HUES48 (cell line): ENCODE measurements around the gene MTUS2.

Experiments used
- H3K27ac ChIP-seq: one replicate; pipeline ENCODE4 v1.7.0; 2013; ENCODE audit warnings: low read depth, low read length, inconsistent platforms
- H3K27me3 ChIP-seq: 2 replicates; pipeline ENCODE4 v1.6.1; 2013; ENCODE audit warnings: mild to moderate bottlenecking, low read length; ENCODE audit not compliant: control insufficient read depth, insufficient read depth
- H3K36me3 ChIP-seq: 2 replicates; pipeline ENCODE4 v1.6.1; 2013; ENCODE audit warnings: low read length; ENCODE audit not compliant: control insufficient read depth, insufficient read depth
- H3K4me1 ChIP-seq: 2 replicates; pipeline ENCODE4 v1.6.1; 2013; ENCODE audit warnings: mild to moderate bottlenecking, low read length; ENCODE audit not compliant: control insufficient read depth, insufficient read depth
- H3K4me3 ChIP-seq: 2 replicates; pipeline ENCODE4 v1.5.1; 2013; ENCODE audit warnings: mild to moderate bottlenecking, low read depth, low read length
- H3K9ac ChIP-seq: 2 replicates; pipeline ENCODE4 v1.6.1; 2013; ENCODE audit warnings: mild to moderate bottlenecking, low read depth, low read length, moderate library complexity
- H3K9me3 ChIP-seq: 2 replicates; pipeline ENCODE4 v1.6.1; 2013; ENCODE audit warnings: low read length; ENCODE audit not compliant: control insufficient read depth, insufficient read depth

MTUS2 gene

DNA sequence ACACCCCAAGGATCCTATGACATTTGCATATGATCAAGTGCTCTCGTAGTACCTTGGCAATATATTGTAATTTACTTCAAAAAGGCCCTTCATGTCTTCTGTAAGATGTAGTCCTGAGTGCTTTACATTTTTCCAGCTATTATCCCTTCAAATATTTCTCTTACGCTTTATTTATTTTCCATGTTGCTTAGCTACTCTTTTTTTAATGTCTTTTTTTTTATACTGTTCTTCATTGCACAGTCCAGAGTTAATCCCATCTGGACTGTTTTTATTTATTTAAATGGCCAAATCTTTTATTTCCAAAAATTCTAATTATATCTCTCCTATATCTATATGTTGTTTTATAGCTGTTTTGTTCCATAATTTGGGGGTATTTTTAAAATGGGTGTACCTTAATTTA lies 404.1 kb downstream of the MTUS2 start:
- H3K9me3 ChIP-seq, result peaks cover 36% of the 10 kb centered on the region
- no peaks in the 10 kb centered on the region for H3K4me1 ChIP-seq
- no peak overlapping the region for H3K4me3 ChIP-seq
- H3K27ac ChIP-seq, result no peak overlapping the region
- no peaks in the 10 kb centered on the region for H3K27me3 ChIP-seq
- no peak overlapping the region for H3K9ac ChIP-seq
- H3K36me3 ChIP-seq, result no peaks in the 10 kb centered on the region

DNA sequence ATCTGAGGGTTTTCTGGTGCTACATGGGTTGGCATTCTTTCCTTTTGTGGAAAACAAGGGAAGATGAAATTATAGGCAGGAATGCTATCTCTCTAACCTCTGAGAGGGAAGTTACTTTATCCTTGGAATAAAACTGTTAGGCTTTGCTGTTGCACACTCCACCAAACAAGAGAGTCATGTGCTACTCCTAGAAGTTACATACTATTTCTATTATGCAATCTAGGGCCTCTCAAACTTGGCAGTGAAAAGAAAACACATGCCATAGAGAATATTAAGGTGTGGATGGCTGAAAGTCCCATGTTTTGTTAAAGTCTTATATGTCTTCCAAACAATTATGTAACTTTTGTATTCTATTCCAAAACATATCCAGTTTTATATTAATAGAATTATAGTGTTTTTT lies 407.4 kb downstream of the MTUS2 start:
- Histone ChIP-seq H3K36me3 (no peaks in the 10 kb centered on the region), H3K27ac (no peak overlapping the region), H3K9ac (no peak overlapping the region), H3K4me1 (no peaks in the 10 kb centered on the region), H3K27me3 (no peaks in the 10 kb centered on the region), H3K4me3 (no peak overlapping the region), H3K9me3 (peaks cover 22% of the 10 kb centered on the region)

DNA sequence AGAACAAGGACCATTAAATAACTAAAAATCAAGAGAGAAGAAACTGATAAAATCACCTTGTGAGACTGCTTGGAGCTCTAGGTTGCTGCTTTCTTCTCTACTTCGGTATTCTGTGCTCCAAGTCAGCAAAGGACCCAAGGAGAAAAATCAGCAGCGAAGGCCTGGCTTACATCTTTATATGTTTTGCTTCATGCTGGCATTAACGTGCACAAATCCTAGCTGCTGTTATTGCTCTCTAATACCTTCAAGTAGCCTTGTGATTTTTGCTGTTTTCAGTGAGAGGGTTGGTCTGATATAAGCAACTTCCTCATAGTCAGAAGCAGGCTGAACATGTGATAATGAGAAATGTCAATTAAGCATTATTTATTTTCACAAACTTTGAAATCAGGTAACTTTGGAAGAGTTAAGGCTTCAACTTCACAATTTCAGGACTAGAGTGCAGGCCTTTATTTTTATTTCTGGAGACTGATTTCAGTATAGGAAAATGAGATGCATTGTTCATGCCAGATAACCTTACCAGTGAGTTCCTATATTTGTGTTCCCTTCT lies 410.2 kb downstream of the MTUS2 start:
- Histone ChIP-seq H3K4me1 (no peaks in the 10 kb centered on the region), H3K27ac (no peak overlapping the region), H3K36me3 (no peaks in the 10 kb centered on the region), H3K27me3 (no peaks in the 10 kb centered on the region), H3K9ac (no peak overlapping the region), H3K4me3 (no peak overlapping the region), H3K9me3 (no peaks in the 10 kb centered on the region; the same call in 1 of the 2 replicates)

DNA sequence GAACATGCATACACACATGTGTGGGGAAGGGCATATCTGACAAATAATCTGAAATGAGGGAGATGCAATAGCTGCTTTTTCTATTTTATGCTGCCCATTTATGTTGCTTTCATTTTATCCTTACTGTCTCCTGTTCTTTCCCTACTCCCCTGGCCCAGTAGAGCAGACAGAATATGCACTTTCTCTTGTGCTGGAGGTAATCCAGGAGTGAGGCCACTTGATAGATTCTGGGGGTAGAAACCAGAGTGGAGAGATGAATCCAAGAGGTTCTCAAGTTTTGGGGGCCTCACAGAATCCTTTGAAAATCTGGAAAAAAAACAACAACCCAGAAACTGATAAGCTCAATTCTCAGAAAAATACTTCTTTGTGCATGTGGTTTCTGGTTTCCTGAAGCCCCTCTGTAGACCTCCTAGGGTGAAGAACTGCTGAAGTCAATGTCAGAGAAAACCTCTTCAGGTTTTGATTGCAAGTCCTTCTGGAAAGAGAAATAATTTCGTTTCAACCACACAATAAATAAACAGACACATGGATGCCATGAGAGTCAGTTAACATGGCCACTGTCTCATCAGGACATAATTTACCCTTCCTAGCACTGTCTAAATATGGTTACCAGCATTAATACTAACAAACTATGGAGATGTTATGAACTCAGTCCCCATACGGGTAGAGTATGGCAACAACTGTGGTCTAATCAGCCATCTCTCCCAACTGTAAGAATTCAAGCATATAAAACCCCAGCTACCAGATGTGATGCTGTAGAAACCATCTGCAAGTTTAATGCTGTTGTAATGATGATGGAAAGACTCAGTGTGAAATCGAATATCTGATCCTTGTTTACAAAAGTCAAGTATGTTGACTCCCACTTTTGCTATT lies 419.8 kb downstream of the MTUS2 start:
- Histone ChIP-seq H3K4me1 (no peaks in the 10 kb centered on the region), H3K36me3 (no peaks in the 10 kb centered on the region), H3K27ac (no peak overlapping the region), H3K9ac (no peak overlapping the region), H3K27me3 (no peaks in the 10 kb centered on the region), H3K9me3 (no peaks in the 10 kb centered on the region), H3K4me3 (no peak overlapping the region)

DNA sequence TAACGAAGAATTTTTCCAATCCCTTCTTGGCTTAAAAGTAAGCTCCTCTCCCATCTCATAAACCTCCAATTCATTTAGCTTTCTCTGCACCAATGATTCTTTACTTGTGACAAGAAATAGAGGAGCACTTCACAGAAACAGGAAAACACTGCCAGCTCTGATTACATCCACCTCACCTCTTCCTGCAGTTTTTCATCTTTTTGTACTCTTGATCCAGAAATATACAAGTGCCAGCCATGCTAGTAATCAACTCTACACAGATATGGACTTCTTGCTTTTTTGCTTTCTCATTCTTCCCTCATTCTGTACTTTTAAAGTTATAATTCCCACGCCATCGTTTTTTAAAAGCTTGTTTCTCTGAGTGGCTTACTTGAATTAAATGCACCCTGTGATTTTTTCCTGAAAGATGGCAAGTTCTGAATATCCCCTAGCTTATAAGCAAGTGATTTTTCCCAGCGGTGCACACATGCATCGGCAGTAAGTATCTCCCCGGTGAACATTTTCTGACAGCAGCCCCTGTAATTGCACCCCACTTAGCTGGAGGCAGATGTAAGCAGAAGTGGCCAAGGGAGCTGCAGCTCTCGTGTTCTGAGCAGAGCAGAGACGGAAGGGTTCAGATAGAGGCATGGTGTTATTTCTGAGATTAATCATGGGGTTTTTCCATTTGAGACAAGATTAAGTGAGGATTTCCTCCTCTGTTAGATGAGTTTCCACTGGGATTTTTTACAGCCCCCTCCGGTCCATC lies 434.7 kb downstream of the MTUS2 start:
- no peak overlapping the region for H3K4me3 ChIP-seq
- H3K9ac ChIP-seq, result no peak overlapping the region
- H3K27ac ChIP-seq, result no peak overlapping the region
- no peaks in the 10 kb centered on the region for H3K36me3 ChIP-seq
- H3K4me1 ChIP-seq, result no peaks in the 10 kb centered on the region
- no peaks in the 10 kb centered on the region for H3K9me3 ChIP-seq
- H3K27me3 ChIP-seq, result no peaks in the 10 kb centered on the region

DNA sequence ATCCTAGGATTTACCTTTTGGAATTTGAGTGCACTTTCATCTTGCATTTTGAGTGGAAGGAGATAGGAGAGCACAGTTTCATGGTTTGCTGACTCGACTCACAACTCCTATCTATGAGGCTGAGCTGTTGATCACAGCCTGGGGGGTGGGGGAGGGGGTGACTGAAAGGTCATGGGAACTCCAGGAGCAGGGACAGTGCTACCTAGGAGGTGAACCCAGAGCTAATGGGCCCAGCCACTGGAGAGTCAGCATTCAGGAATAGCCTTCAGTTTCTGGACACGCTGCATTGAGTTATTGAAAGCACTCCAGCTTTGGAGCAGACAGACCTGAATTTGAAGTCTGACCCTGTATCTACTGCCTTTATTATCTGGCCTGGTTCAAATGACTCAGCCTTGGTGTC lies 435.4 kb downstream of the MTUS2 start:
- H3K27ac ChIP-seq, result no peak overlapping the region
- H3K9me3 ChIP-seq, result no peaks in the 10 kb centered on the region
- H3K9ac ChIP-seq, result no peak overlapping the region
- H3K4me1 ChIP-seq, result no peaks in the 10 kb centered on the region
- H3K36me3 ChIP-seq, result no peaks in the 10 kb centered on the region
- H3K4me3 ChIP-seq, result no peak overlapping the region
- no peaks in the 10 kb centered on the region for H3K27me3 ChIP-seq

DNA sequence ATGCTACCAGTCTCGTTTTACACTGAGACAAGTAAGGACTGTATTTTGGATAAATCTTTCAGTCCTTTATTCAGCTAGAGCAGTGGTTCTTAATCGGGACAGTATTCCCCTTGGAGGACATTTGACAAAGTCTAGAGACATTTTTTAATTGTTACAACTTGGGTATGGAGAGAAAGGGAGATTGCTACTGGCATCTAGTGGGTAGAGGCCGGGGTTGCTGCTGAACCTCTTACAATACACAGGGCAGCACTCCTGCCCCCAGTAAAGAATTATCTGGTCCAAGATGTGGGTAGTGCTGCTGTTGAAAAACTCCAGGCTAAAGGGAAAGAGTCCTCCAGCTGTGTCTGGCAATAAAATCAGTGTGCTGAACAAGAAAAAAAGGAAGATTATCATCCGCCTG lies 440.5 kb downstream of the MTUS2 start:
- Histone ChIP-seq H3K4me3 (no peak overlapping the region), H3K27ac (no peak overlapping the region), H3K4me1 (no peaks in the 10 kb centered on the region), H3K9ac (no peak overlapping the region), H3K9me3 (no peaks in the 10 kb centered on the region), H3K27me3 (no peaks in the 10 kb centered on the region), H3K36me3 (no peaks in the 10 kb centered on the region)

DNA sequence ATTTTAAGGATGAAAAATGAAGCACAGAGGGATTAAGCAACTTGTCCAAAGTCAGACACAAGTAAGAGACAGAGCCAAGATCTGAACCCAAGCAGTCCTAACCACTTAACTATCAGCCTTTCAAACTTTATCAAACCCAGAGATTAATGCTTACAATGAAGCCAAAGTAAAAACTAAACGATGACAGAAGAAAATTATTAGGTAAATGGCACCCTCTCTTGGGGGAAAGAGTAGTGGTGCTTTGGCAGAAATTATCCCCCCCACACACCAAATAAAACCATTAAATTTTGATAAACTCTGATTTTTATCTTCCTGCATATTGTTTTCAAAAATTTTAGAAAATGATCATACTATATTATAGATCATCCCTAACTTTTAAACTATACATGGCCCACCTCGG lies 446.1 kb downstream of the MTUS2 start:
- H3K36me3 ChIP-seq, result no peaks in the 10 kb centered on the region

DNA sequence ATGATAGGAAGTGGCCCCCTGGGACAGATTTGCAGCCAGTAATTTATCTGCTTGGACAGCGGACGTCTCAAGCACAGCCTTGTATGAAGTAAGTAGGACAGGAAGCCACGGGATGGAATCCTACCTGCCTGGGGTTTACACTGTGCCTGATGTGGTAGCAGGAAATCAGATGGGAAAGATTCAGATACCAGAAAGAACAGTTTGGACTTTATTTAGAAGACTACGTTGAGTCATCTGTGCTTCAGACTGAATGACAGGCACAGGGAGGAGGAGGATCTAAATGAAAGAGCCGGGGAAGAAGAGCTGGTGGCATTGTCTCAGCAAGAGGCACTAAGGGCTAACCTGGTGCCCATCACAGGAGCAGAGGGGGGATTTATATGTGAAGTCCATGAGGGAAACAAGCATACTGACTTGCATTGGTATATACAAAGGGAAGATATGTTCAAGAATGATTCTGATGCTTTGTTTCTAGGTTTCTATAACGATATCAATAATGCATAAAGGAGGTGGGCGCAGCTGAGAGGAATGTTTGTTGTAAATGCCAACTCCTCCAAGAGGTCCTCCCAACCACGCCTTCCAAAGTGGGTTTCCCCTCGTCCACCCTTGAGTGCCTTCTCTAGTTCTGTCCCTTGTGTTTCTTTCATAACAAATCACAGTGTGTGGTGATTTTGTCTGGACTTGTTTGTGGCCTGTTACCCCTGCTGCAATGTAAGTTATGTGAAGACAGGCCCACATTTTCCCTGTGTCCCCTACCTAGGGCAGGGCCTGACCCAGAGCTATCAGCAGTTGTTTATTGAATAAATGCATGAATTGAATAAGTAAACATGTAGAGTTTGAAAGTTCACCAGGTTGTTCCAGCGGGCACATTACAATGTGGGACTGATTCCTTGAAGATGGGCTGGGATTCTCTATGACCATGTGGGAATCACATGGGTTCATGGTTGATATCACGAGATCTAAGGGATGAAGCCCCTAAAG lies 446.9 kb downstream of the MTUS2 start:
- H3K27me3 ChIP-seq, result no peaks in the 10 kb centered on the region

More for the DNA sequence above, 446.1 kb downstream of the MTUS2 start:
- H3K4me1 ChIP-seq, result no peaks in the 10 kb centered on the region
- no peak overlapping the region for H3K9ac ChIP-seq
- no peaks in the 10 kb centered on the region for H3K27me3 ChIP-seq
- H3K27ac ChIP-seq, result no peak overlapping the region
- H3K4me3 ChIP-seq, result no peak overlapping the region
- no peaks in the 10 kb centered on the region for H3K9me3 ChIP-seq

DNA sequence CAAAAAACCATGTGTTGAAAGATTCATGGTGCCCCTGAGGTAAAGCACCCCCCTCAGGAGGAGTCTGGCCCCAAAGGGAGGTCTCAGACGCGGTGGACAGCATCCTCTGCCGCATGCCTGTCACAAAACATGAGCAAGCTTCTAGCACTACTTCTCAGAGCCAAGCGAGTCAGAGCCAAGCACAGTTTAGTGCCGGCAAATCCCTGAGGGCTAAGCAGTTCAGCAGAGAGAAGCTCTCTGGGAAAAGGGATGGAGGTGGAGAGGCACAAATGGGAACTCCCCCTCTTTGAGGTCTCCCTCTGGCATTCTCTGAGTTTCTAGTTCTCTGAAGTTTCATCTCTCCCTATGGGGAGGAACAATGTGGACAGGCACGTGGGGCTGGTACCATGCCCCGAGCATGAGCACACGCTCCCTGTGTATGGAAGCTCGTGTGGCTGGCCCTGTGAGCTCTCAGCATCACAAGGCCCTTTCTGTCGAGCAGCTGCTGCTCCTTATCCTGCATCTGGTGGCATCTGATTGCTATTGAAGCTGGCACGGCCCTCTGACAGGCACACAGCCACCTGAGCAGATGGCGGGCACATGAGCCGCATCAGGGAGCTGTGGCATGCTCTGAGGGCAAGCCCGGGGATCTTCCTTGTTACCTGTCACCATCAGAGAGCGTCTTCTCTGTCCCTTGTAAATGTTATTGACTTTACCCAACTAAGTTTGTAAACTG lies 450.3 kb downstream of the MTUS2 start:
- Histone ChIP-seq H3K27me3 (no peaks in the 10 kb centered on the region), H3K4me1 (no peaks in the 10 kb centered on the region)

More for the DNA sequence above, 446.9 kb downstream of the MTUS2 start:
- H3K4me3 ChIP-seq, result no peak overlapping the region
- H3K4me1 ChIP-seq, result no peaks in the 10 kb centered on the region
- no peaks in the 10 kb centered on the region for H3K9me3 ChIP-seq
- no peak overlapping the region for H3K9ac ChIP-seq
- no peak overlapping the region for H3K27ac ChIP-seq
- H3K36me3 ChIP-seq, result no peaks in the 10 kb centered on the region

More for the DNA sequence above, 450.3 kb downstream of the MTUS2 start:
- Histone ChIP-seq H3K27ac (no peak overlapping the region), H3K36me3 (no peaks in the 10 kb centered on the region), H3K9ac (no peak overlapping the region), H3K4me3 (no peak overlapping the region), H3K9me3 (no peaks in the 10 kb centered on the region)
